Activated CD8-positive, alpha-beta memory T cell treated with anti-CD3 and anti-CD28 coated beads for 1 hour (primary cell): ENCODE data around the gene LEFTY1.
"Not testable (repeated sequence)": the region's sequence is repeated elsewhere in the genome, so short reads cannot be mapped to it uniquely, and the experiment has no call there.

Source experiments
- DNase-seq, 2 donors: peaks; one replicate each; pipeline ENCODE4 v3.0.0-alpha.2; 2020; ENCODE audit warnings: low read depth in 1 of 2; ENCODE audit errors: extremely low read depth in 1 of 2

The LEFTY1 gene

DNA sequence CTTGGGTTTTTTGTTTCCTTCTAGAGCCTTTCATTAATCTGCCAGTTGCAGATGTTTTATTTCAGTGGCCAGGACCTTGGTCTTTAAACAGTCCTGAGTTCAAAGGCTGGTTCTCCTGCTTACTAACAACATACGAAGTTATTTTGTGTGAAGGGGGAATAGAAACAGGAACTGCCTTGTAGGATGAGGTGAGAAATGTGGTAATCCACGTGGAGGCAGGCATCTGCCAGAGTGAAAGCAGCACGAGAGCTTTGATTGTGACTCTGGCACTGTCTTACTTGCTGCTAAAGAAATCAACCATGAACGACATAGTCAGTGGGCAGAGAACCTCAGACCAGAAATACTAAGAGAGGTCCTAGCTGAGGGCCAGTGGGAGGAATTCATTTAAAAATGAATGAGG is 37.1 kb downstream of the LEFTY1 start:
- no peak for DNase-seq

GRCh38 chr1:225850370-225850769 is 38.6 kb downstream of the LEFTY1 start:
- DNase-seq, result no peak

GRCh38 chr1:225849925-225850324 is 39.0 kb downstream of the LEFTY1 start:
- peak in 1 of 2 donors; percentile 25 for DNase-seq

DNA sequence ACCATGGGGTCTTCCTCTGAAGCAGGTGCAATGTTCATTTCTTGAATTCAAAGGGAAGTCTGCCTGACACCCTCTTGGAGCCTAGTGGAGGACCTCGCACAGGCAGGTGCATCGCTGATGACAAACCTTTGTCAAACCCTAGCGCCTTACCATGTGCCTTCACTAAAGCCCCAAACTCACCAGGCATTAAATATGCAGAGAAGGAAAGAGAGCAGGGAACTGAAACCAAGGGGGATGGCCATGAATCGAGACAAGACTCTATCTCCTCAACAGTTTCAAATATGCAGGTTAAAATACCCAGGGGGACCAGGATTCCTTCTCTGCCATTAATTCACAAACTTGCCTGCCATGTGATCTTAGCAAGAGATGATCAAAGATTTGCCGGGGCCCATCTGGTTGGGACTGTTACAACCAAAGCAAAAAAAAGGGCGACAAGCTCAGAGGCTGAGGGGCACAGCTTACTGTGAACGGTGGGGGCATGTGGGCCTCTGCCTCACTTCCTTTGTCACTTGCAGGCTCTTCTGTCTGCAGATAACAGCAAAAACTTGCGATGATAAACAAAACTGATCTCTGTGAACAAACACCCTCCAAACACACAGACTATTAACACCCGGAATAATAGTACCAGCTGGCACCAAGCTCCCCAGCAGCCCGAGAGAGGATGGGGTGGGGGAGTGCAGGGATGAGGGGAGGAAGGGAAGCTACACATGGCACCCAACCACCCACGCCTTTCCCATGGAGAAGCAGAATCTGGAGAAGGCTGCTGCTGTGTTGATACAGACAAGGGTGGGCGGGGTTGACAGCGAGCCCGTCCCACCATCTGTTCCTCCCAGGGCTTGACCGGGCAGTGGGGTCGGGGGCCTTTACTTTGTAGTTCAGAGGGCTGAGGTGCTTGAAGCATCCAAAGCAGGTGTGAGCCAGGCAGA is 40.7 kb downstream of the LEFTY1 start:
- no peak for DNase-seq

DNA sequence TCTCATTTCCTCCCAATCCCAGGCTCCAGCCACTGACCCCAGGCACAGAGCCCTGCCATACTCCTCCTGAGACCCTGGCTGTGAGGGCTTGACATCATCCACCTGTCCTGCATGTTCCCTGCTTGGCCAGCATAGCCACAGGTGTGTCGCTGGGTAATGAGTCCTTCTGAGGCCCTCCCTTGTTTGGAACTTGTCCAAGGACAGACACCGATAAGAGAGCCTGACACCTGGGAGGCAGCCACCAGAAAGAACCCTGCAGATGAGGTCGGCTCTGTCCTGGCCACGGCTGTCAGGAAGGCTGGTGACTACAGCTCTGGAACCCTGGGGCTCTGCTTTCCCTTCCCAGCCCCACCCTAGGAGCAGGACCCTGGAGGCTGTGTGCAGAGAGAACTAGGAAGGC is 41.3 kb downstream of the LEFTY1 start:
- no peak for DNase-seq

DNA sequence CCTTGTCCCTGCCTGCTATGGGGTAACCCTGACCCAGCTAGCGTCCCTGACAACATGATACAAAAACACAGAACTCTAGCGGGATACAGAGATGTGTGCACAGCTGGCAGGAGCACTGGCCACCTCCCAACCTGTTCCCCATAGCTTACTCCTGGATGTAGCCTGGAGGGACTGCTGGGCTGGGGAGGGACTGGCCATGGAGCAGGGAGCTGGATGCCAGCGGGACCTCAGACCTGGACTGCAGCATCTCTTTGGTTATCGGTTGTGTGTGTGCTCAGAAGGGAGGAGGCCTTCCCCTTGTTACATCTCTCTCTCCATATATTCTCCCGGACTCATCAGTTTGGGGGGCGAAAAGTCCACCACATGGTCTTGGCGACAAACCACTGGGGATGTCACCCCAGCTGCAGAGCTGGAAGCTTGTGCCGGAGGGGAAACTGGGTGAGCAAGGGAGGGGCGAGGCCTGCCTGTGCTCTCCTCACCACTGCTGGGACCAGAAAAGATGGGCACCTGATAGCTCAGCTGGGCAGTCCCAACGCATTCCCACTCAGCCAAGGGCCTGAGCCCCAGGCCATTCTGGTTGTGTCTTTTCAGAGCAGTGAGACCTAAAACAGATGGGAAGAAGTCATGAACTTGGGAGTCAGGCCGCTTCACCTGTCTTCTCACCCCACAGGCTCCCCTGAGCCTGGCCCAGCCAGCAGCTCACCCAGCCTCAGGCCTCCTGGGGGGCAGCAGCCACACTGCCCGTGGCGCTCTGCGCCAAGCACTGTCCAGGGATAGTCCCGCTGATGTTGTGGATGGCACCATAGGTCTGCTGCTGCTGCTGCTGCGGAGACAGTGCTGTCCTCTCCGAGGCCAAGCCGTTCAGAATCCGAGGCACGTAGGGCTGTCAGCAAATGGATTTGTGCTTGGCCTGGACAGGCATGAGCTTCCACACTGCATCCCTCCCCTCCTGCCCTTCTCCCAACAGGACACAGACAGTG is 42.3 kb downstream of the LEFTY1 start:
- no peak for DNase-seq

- DNase-seq, result no peak
Measured at GRCh38 chr1:225845571-225846259, 43.2 kb downstream of the LEFTY1 start.

DNA sequence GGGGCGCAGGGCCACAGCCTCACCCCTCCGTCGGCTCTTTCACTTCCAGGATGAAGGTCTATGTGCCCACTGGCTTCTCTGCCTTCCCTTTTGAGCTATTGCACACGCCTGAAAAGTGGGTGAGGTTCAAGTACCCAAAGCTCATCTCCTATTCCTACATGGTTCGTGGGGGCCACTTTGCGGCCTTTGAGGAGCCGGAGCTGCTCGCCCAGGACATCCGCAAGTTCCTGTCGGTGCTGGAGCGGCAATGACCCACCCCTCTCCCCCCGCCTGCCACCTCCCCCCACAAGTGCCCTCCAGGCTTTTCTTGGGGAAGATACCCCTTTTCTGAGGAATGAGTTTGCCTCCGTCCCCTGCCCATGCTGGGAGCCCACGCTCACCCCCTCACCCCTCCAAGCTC is 43.8 kb downstream of the LEFTY1 start:
- DNase-seq, result no peak

DNA sequence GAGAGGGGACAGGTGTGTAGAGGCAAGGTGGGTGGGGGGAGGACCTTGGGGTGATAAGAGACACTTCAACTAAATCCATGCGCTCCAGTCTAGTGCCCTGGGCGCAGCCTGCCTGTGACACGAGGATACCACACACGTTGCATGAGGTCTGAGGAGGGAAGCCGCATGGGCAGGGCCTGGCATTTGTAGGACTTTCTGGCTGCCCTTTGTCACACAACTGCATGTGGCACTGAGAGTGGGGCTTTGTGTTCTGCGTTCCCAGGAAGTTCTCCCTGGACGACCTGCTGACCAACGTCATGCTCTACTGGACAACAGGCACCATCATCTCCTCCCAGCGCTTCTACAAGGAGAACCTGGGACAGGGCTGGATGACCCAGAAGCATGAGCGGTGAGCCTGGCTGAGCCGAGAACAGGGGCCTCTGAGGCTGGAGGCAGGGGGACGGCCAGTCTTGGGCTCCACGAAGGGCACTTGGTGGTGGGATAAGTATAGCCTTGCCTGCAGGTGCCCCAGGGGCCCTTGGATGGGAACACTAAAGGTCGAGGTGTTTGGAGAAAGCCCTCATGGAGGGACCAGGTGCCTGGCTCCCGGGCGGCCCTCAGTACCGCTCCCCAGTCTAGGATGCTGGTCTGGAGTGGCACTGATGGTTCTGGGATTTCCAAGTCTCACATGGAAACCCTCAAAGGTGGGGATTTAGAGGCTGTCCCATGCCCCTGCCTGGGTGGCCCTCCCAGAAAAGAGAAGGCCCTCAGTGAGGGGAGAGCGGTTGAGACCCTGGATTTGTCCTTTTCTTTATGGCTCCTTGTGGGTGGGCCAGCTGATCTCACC is 44.5 kb downstream of the LEFTY1 start:
- no peak for DNase-seq

DNA sequence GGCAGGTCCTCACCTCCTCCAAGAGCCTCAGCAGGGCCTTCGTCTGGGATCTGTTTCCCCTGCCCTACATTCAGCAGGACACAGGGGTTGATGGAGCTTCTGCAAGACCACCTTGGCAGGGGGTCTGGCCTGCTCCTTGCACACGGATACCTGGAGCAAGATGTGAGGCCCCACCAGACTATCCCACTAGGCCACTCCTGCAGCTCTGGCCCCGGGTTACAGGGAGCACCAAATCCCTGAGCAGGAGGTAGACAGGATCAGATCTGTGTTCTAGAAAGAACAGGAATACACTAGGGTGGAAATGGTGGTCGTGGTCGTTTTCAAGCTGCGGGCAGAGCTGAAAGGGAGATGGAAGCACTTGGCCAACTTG is 45.5 kb downstream of the LEFTY1 start:
- DNase-seq, result no peak

GRCh38 chr1:225842788-225843425 is 46.0 kb downstream of the LEFTY1 start:
- DNase-seq, result no peak

GRCh38 chr1:225842074-225842473 is 46.9 kb downstream of the LEFTY1 start:
- no peak for DNase-seq

- DNase-seq, result no peak
Measured at GRCh38 chr1:225840713-225841112, 48.2 kb downstream of the LEFTY1 start.

GRCh38 chr1:225840223-225840610 is 48.7 kb downstream of the LEFTY1 start:
- no peak for DNase-seq

- no peak for DNase-seq
Measured at GRCh38 chr1:225838793-225839192, 50.2 kb downstream of the LEFTY1 start.

DNA sequence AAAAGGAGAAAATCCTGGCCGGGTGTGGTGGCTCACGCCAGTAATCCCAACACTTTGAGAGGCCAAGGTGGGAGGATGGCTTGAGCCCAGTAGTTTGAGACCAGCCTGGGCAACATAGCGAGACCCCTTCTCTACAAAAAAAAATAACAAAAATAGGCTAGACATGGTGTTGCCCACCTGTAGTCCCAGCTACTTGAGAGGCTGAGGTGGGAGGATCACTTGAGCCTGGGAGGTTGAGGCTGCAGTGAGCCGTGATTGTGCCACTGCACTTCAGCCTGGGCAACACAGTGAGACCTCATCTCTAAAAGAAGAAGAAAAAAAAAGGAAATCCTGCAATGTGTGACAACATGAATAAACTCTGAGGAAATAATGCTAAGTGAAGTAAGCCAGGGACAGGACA is 52.6 kb downstream of the LEFTY1 start:
- not testable (repeated sequence) for DNase-seq
